Kasumi-1 (cell line): ENCODE data around the gene EIPR1.

Source experiments
- DNase-seq, 2 experiments: peaks; one replicate each; lab custom pipeline; 2025; lab: John Stamatoyannopoulos, UW

EIPR1 gene

GRCh38 chr2:3146772-3147650, 230.6 kb downstream of the EIPR1 start:
- no peak for DNase-seq

DNA sequence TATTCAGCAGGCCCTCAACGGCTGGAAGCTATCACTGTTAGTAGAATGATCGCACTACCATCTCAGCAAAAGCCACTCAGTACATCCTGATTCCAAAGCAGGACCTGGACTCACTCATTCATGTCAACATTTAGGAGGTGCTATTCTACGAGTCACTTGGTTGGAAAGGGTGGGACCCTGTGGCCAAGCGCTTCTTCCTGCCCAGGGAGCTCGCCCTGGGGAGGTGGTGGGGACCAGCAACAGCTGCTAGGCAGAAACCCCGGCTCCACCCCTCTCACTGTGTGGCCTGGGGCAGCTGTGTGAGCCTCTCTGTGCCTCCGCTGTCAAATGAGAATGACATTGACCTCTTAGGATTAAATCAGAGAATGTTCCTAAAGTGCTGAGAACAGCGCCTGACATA, 231.4 kb downstream of the EIPR1 start:
- no peak for DNase-seq

DNA sequence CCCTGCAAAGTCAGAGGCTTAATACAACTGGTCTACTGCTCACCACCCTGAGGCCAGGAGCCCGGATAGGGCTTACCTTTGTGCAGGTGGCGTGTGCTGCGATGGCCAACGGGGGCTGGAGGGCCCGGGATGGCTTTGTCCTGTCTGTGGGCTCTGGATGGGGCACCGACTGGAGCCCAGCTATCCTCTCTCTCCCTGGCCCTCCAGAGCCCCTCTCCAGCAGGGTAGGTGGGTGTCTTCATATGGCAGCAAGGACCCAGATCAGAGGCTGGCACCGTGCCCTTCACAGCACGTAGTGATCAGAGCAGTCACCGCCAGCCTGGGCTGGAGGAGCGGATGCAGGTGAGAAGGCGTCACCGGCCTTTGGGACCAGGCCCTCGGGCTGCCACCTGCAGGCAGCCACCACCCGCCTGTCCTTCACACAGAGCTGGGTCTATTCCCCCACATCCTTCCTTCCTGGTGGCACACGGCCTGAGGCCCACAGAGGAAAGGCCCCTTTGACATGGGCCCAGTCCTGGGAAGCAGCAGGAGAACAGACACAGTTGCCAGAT, 232.1 kb downstream of the EIPR1 start:
- DNase-seq = no peak

DNA sequence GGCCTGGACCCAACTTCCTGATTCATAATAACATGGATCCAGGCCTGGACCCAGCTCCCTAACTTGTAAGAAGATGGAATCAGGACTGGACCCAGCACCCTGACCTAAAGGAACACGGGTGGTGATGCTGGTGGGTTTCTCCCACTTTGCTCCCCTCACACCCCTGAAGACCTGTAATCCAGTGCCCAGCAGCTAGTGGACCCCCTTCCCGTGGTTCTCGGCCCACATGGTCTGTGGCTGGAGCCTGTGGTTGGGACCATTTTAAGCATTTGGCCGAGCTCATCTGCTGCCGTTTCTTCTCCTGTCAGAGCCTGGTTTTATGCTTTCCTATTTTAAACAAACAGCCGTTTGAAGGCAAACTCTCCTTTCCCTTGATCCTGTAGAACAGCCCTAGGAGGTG, 232.8 kb downstream of the EIPR1 start:
- no peak for DNase-seq

DNA sequence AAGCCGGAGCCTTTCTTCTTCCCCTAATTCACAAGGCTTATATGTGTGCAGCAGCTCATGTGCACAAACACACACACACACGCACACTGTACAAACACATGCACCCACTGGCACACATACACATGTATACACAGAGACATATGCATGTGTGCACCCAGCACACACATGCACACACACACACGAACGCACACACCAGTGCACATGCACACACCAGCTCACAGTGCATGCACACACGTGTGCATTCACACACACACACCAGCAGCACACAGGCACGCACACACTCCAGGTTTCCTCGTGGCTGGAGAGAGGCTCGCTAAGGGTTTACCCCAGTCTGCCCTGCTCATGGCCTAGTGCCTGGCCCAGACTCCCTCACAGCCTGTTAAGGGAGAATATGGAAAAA, 234.0 kb downstream of the EIPR1 start:
- DNase-seq = no peak

DNA sequence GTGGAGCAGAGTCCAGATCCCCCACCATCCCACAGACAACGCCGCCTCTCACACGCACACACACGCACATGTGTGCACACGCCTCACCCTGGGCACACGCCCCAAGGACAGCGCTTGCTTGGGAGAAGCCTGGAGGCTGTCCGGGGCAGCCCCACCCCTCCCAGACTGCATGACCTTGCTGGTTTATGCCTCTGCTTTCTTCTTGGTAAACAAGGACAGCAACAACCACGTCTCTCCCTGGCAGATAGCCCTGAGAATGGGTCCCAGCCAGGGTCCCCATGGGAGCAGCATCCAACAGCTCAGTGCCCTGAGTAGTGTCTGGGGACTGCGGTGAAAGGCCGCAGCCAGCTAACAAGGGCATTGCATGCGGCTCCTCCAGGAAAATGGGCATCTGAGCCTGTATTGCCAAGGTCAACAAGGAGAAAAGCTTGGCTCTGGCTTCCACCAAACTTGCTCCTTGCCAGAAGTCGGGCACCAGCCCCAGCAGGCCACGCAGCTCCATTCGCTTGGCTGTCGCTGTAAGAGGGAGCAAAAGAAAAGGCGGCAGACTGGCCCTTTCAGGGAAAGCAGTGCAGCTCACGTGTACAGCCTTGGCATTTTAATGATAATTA, 234.6 kb downstream of the EIPR1 start:
- no peak for DNase-seq

DNA sequence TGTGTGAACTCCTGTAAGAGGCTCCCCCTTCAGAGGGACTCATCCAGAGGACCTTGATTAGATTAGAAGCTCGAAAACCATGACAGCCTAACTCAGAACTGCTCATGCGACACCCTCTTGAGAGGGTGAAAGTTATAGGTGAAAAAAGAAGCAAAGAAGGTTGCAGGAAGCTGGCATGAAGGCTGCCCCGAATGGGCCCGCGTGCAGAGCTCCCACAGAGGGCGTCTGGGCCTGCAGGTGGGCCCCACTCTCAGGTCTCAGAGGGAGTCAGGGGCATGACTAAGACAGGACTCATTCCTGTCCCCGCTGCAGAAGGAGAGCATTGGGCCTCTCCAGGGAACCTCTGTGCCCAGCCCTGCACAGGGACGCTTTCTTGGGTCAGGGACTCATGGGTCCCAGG, 235.4 kb downstream of the EIPR1 start:
- DNase-seq = no peak

- DNase-seq = no peak
Observed at GRCh38 chr2:3141696-3142095, 235.9 kb downstream of the EIPR1 start.

GRCh38 chr2:3139906-3140305, 237.7 kb downstream of the EIPR1 start:
- no peak for DNase-seq
